Measurements from ENCODE around the gene CENPF. TPM values are rescaled to one million over a fixed set of nuclear protein-coding genes. Genes with fewer than 3 reads are reported as not detected.

The CENPF gene
- total RNA-seq, 1 donor from 2014 or later = 62.1 TPM

DNA sequence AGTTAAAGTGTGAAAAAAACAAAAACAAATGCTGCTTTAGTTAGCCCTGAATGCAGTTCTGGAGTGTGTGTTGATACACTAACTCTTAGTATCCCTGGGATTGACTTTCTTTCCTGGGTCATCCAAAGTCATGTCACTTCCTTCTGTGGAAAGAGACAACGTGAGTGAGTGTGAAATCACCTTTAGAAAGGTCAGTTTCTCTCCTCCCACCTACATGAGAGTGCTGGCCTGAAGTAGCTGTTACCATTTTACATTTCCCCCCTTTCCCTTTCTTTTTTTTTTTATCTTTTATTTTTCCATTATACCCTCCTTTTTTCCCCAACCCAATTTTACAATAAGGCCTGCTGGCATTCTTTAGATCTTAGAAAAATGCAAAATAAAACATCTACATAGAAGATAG lies 55.2 kb downstream of the CENPF start:
- TF ChIP-seq, protein P1, sequence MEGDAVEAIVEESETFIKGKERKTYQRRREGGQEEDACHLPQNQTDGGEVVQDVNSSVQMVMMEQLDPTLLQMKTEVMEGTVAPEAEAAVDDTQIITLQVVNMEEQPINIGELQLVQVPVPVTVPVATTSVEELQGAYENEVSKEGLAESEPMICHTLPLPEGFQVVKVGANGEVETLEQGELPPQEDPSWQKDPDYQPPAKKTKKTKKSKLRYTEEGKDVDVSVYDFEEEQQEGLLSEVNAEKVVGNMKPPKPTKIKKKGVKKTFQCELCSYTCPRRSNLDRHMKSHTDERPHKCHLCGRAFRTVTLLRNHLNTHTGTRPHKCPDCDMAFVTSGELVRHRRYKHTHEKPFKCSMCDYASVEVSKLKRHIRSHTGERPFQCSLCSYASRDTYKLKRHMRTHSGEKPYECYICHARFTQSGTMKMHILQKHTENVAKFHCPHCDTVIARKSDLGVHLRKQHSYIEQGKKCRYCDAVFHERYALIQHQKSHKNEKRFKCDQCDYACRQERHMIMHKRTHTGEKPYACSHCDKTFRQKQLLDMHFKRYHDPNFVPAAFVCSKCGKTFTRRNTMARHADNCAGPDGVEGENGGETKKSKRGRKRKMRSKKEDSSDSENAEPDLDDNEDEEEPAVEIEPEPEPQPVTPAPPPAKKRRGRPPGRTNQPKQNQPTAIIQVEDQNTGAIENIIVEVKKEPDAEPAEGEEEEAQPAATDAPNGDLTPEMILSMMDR (IDR thresholded peaks at IDR 0.05; ENCODE audit: unreplicated experiment) = no peak
- H3K36me3 Mint-ChIP-seq (ENCODE audit: insufficient read depth) = peaks cover 16% of the 10 kb centered on the region
- H3K9me3 Mint-ChIP-seq (ENCODE audit: low read depth) = no peaks in the 10 kb centered on the region
- H3K27ac Mint-ChIP-seq = peak overlapping the region; percentile 53
- no peaks in the 10 kb centered on the region for H3K27me3 Mint-ChIP-seq
- no peaks in the 10 kb centered on the region for H3K4me1 Mint-ChIP-seq (ENCODE audit: low read depth)
- no peak overlapping the region for H3K4me3 Mint-ChIP-seq (ENCODE audit: low read depth)
- DNase-seq (ENCODE audit: low spot score, unreplicated experiment) = no peak

DNA sequence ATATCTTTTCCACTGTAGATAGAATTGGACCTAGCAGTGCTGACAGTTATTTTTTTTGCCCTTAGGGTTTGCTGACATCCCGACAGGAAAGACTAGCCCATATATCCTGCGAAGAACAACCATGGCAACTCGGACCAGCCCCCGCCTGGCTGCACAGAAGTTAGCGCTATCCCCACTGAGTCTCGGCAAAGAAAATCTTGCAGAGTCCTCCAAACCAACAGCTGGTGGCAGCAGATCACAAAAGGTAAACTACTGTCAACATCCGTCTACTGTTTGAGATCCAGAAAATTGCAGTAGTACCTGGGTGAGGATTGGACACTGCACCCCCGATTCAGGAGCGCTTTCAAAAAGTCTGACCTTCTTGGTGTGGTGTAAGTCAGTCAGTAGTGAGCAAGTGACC lies 55.8 kb downstream of the CENPF start:
- Mint-ChIP-seq H3K4me3 (ENCODE audit: low read depth) (no peak overlapping the region), H3K36me3 (ENCODE audit: insufficient read depth) (peaks cover 21% of the 10 kb centered on the region), H3K9me3 (ENCODE audit: low read depth) (no peaks in the 10 kb centered on the region), H3K27me3 (no peaks in the 10 kb centered on the region), H3K27ac (peak overlapping the region; percentile 42), H3K4me1 (ENCODE audit: low read depth) (no peaks in the 10 kb centered on the region)
- no peak for DNase-seq (ENCODE audit: low spot score, unreplicated experiment)
- TF ChIP-seq, protein P1 (IDR thresholded peaks at IDR 0.05; ENCODE audit: unreplicated experiment) = peak; percentile 52

DNA sequence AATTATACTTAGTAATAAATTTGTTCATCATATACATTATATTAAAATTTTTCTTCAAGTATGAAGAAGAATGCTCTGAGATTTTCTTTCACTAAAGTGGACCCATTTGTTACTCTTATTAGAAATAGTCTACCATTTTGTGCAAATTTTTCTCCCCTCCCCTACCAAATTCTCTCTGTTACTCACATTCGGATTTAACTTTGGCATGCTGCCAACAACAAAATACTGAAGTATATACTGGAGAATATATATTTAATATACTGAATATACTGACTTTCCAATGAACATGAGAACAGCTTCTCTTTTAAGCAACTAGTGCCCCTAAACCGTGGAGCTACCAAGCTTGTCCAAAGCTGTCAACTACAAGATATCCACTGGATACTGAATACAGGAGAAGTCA lies 57.2 kb downstream of the CENPF start:
- H3K36me3 Mint-ChIP-seq (ENCODE audit: insufficient read depth) = peaks cover 29% of the 10 kb centered on the region
- no peak overlapping the region for H3K4me3 Mint-ChIP-seq (ENCODE audit: low read depth)
- TF ChIP-seq, protein P1 (IDR thresholded peaks at IDR 0.05; ENCODE audit: unreplicated experiment) = no peak
- H3K4me1 Mint-ChIP-seq (ENCODE audit: low read depth) = no peaks in the 10 kb centered on the region
- no peaks in the 10 kb centered on the region for H3K9me3 Mint-ChIP-seq (ENCODE audit: low read depth)
- H3K27ac Mint-ChIP-seq = no peak overlapping the region
- DNase-seq (ENCODE audit: low spot score, unreplicated experiment) = no peak
- no peaks in the 10 kb centered on the region for H3K27me3 Mint-ChIP-seq

DNA sequence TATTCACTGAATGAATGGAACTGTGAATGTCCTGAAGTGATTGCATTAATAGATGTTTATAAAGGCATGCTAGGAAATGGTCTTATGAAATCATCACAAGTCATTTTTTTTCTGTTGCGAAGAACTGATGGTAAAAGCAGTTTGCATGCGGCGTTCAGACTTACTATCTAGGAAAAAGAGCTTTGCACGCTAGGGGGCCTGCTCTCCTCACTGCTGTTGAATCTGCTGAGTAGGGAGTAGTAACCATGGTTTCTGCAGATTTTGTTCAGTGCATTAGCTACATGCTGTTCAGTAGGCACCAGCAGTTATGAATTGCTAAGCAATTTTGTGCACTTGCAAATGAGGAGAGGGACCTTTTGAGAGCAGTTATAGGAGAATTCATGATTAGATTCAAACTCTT lies 57.9 kb downstream of the CENPF start:
- no peak overlapping the region for H3K4me3 Mint-ChIP-seq (ENCODE audit: low read depth)
- TF ChIP-seq, protein P1 (IDR thresholded peaks at IDR 0.05; ENCODE audit: unreplicated experiment) = peak; percentile 58
- H3K9me3 Mint-ChIP-seq (ENCODE audit: low read depth) = no peaks in the 10 kb centered on the region
- DNase-seq (ENCODE audit: low spot score, unreplicated experiment) = peak; percentile 13
- no peaks in the 10 kb centered on the region for H3K4me1 Mint-ChIP-seq (ENCODE audit: low read depth)
- H3K36me3 Mint-ChIP-seq (ENCODE audit: insufficient read depth) = peaks cover 30% of the 10 kb centered on the region
- no peak overlapping the region for H3K27ac Mint-ChIP-seq
- H3K27me3 Mint-ChIP-seq = no peaks in the 10 kb centered on the region

DNA sequence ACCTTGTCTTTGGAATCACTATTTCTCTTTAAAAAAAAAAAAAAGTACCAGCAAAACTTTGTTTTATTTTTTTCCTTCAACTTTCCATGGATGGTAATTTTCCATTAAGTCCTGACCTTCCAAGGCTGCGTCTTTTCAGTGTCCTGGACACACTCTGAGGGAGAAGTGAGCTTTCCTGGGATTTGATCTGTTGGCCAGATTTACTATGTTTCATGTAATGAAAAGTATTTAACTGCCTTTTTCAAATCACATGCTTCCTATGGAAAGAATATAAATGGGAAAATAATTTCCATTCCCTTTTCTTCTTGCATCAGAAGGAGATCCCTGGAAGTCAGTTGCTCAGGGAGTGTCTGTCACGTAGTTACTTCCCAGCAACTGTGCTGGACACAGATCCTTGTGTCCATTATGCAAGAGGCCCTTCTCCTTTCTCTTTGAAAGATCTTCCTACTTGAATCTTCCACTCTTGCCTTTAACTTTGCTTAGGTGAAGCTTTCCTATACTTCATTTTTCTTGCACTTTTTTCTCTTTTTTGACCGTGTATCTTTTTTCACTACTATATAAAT lies 59.3 kb downstream of the CENPF start:
- H3K4me1 Mint-ChIP-seq (ENCODE audit: low read depth) = no peaks in the 10 kb centered on the region
- no peaks in the 10 kb centered on the region for H3K9me3 Mint-ChIP-seq (ENCODE audit: low read depth)
- H3K36me3 Mint-ChIP-seq (ENCODE audit: insufficient read depth) = peaks cover 30% of the 10 kb centered on the region
- H3K4me3 Mint-ChIP-seq (ENCODE audit: low read depth) = no peak overlapping the region
- no peak for DNase-seq (ENCODE audit: low spot score, unreplicated experiment)
- no peaks in the 10 kb centered on the region for H3K27me3 Mint-ChIP-seq
- H3K27ac Mint-ChIP-seq = no peak overlapping the region
- TF ChIP-seq, protein P1 (IDR thresholded peaks at IDR 0.05; ENCODE audit: unreplicated experiment) = no peak
